Gastrocnemius medialis (tissue), 4 donors: ENCODE data around the gene NGEF.

ENCODE experiments used
- CTCF ChIP-seq, 5 experiments: fragments of 450-650 bp in 3 of 5; fragments of 200-600 bp in 2 of 5; sonication (generic) in 2 of 5; IDR thresholded peaks in 4 of 5; conservative IDR thresholded peaks in 1 of 5; 1 replicate in 4 of 5; 2 replicates in 1 of 5; pipeline ENCODE4 v1.5.1; 2016 to 2019; ENCODE audit warnings: antibody characterized with exemption in 5 of 5, mild to moderate bottlenecking in 3 of 5, moderate library complexity in 3 of 5
- POLR2A ChIP-seq, 2 donors: fragments of 450-650 bp; IDR thresholded peaks; one replicate each; pipeline ENCODE4 v1.6.1; 2017; ENCODE audit warnings: antibody characterized with exemption in 2 of 2, mild to moderate bottlenecking in 2 of 2, moderate library complexity in 2 of 2

GRCh38 chr2:232908695-232909094, 104.4 kb downstream of the NGEF start:
- TF ChIP-seq POLR2A (IDR thresholded peaks at IDR 0.05), result no peak
- TF ChIP-seq CTCF (IDR thresholded peaks at IDR 0.05 in 4 of 5, conservative IDR thresholded peaks at IDR 0.05 in 1 of 5), result no peak
